ENCODE results near the gene MSRB2.
"Not testable (repeated sequence)": the region's sequence is repeated elsewhere in the genome, so short reads cannot be mapped to it uniquely, and the experiment has no call there.

The MSRB2 gene

DNA sequence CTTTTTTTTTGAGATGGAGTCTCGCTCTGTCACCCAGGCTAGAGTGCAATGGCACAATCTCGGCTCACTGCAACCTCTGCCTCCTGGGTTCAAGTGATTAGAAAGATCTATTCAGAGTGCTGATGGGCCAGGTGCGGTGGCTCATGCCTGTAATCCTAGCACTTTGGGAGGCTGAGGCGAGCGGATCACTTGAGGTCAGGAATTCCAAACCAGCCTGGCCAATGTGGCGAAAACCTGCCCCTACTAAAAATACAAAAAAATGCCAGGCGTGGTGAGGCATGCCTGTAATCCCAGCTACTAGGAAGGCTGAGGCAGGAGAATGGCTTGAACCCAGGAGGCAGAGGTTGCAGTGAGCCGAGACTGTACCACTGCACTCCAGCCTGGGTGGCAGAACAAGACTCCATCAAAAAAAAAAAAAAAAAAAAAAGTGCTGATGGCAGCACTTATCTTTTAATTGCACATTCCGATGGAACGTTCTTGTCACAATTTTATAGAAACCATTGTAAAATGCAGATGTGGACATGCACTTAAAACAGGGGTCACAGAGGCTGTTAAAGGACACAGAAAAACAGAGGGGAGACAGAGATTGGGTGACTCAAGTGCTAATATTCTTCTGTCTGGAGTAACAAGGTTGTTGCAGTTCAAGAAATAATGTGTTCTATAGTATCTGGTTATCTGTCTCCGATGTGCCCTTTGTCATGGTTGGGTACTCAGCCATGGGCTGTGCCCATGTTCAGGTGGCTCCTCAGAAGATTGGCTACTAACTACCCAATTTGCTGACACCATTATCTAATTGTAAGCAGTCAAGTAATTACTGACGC is 25.1 kb upstream of the MSRB2 start:
- DNase-seq = not testable (repeated sequence)

DNA sequence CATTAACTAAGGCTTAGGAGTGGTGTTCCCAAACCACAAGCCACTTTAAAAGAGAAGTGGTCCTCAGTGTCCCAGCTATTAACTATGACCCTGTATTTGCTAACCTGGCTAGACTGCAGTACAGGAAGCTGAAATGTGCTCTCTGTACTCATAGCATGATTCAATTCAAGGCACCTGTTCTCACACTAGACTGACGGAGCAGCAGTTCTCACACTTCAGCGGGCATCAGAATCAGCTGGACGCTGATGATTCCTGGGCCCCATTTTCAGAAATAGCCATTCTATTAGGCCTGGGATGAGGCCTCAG is 24.5 kb upstream of the MSRB2 start:
- no peak for DNase-seq

DNA sequence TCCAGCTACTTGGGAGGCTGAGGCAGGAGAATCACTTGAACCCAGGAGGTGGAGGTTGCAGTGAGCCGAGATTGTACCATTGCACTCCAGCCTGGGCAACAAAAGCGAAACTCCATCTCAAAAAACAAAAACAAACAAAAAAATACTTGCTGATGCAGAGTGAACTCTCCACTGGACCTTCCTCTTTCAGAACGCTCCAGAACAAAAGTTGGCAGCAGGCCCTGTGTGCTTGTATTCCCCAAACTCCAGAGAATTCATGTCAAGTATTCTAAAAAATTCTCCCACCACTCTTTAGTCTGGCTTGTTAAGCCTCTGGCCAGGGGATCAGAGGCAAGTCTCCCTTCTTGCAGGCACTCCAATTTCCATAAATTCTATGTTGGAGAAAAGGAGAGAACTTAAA is 22.8 kb upstream of the MSRB2 start:
- DNase-seq = not testable (repeated sequence)

DNA sequence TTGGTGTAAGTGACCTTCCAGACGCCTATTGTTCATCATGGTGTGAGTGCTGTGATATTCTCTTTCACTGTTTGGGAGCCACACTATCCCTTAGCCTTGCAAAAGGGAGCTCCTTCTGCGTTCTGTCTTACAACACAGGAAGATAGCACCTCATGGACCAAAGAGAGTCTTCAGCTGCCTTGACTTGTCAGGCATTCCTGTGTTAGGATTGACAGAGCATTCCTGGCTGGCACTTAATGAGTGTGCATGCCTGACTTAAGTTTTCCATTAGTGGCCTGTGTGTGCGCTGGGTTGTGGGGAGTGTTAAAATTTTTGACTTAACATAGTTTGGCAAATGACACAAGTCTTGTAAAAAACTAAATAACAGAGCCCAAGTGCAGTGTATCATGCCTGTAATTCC is 21.9 kb upstream of the MSRB2 start:
- DNase-seq = no peak

DNA sequence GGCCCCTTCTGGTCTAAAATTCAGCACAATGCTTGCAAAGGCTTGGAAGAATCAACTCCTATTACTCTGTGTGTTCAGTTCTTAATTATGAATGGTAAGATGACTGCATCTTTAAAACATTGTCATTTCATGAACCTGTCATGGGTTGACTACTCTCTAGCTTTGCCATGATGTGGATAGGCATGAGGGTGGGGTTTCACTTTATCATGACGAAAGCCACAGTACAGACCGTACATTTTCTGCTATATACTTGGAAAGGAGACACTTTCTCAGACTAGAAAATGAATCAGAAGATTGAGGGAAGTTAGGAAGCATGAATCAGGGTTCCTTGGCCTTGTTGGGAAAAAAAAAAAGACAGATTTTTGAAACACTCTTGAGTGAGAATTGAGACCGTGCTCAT is 19.7 kb upstream of the MSRB2 start:
- DNase-seq = no peak

DNA sequence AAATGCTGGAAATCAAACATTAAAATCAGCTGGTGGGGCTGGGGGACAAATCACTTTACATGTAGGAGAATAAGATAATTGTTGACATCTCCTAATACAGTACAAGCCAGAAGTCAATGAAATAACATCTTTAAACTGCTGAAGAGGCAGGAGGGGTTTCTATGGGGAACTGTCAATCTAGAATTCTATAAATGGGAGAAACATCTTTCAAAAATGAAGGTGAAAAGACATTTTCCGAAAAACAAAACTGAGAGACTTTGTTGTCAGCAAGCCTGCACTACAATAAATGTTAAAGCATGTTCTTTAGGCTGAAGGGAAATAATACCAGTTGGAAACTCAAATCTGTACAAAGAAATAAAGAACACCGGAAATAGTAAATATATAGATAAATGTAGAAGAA is 17.3 kb upstream of the MSRB2 start:
- no peak for DNase-seq

DNA sequence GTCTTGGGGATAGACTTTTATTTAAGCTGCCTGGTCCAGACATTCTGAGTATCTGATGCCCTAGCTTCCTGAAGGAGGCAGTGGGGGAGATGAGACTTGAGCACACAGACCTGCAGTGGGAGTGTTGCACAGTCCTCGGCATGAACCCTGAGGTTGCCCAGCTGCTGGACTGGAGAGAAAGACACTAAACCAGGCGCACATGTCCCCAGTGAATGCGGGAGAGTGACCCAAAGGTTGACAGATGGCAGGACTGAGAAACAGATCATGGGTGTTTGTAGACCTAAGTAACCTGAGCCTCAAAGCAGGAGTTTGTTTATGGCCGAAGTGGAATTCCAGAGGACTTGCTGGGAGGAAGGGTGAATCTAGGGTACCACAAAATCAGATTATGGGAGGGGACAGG is 15.7 kb upstream of the MSRB2 start:
- DNase-seq = no peak

DNA sequence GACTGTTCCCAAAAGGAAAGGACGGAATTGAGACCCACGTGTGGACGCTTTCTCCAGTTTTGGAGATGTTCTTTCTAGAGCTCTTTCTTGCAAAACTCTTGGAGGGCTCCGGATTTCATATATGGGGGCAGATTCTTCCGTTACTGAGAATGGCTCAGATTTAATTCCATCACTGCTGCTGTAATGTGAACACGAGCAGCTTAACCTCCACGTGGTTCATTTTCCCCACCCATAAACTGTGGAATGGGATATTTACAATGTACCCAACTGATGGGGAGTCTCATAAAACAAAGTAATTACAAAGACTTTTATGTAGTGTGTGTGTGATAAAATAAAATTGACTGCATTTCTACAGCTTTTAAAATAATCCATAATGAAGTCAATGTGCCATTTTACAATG is 15.1 kb upstream of the MSRB2 start:
- DNase-seq = no peak

DNA sequence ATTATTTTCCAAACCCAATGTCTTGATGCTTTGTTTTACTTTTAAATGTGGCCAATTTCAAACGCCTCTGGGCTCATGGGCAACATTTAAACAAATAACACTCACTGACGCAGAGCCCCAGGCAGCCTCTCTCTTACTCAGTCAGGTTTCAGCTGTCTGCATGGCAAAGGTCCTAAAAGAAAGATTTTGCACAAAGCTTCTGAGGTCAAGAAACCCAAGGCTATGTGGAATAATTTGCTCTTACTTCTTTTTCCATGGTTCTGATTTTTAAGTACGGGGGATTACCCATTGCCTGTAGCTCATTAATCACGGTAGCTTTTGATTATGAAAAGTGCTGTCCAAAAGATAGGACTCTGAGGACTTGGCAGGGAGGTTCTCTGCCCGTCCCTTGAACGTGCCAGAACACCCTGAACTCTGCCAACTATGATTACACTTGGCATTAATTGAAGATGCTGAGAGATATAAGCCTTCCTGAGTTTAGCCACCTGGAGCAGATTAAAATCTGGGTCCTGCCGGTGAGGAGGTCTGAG is 14.1 kb upstream of the MSRB2 start:
- DNase-seq = no peak

DNA sequence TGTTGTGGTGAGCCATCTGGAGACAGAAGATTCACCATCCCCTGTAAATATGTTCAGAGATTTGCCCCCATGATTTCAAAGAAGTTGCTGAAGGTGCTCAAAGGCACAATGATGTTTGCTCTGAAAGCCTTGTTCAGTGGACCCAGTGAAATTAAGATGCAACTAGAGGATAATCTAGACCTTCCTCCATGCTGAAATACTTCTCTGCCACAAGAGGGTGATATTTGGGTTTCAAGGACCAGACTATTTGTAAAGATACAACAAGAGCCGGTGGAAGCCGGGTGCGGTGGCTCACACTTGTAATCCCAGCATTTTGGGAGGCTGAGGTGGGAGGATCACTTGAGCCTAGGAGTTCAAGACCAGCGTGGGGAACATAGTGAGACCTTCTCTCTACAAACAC is 13.5 kb upstream of the MSRB2 start:
- DNase-seq = no peak

DNA sequence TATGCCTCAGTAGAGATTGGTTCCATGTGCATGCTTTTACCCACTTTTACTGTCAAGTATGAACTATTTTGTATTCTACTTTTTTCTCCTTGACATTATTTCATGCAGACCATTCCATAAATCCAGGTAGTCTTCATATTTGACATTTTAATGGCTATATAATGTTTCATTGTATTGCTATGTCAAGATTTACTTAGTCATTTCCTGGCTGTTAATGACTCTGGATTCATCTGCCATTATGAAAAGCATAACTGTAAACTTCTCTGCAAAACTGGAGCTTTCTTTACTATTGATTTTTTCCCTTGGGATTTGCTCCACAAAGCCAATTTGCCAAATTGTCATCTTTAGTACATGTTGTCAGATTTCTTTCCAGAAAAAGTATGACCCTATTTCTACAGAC is 6.8 kb upstream of the MSRB2 start:
- no peak for DNase-seq

DNA sequence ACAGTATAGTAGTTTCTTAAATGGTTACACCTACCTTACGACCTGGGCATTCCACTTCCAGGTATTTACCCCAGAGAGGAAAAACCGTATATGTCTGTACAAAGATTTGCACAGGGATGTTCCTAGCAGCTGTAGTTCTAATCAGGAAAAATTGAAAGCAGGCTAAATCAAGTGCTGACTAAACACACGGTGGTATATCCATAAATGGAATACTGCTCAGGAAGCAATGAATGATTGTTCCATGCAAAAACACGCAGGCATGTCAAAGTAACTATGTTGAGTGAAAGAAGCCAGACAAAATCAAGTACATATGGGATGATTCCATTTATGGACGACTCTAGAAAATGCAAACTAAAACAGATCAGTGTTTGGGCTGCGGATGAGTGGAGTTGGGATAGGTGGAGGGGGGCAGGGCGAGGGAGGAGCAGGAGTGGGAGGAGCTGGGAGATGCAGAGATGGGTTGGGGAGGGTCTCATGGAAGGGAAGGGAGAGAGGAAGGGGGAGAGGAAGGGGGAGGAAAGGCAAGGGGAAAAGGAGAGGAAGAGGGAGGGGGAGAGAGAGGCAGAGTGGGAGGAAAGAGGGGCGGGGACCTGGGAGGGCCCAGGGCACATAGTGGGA is 484 bp upstream of the MSRB2 start:
- no peak for DNase-seq

DNA sequence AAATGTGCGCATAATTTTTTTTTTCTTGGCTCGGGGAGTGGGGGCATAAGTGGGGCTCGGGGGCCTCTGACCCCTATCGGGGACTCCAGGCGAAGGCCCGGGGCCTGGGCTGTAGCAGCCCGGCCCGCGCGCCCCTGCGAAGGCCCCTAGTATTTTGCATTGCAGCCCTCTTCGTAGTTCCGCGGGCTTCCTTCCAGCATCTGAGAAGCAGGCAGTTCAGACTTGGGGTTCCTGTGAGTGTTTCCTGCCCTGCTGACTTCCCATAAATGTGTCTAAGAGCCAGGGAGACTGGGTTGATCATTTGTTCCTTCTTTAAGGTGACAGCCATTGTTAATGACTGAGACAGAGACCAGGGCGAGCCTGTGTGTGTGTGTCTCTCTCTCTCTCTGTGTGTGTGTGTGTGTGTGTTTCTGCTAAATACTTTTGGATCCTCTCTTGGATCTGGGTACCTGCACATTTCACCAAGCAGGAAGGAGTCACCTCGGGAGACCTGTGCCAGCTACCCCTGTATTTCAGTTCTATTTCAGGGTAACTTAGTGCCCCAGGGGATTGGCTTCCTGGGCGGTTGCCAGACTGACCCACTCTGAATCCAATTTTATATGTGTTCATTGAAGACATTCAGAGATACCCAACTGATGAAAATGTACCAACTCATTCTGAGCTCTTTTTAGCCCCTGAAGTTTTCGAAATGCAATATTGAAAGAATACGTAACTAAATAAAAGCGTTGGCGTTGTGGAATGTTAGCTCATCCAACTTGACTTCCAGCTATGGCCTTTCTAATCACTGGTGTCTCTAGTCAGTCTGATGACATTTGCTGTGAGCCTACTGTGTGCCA is 805 bp downstream of the MSRB2 start:
- peak; percentile 61 to 75 for DNase-seq

DNA sequence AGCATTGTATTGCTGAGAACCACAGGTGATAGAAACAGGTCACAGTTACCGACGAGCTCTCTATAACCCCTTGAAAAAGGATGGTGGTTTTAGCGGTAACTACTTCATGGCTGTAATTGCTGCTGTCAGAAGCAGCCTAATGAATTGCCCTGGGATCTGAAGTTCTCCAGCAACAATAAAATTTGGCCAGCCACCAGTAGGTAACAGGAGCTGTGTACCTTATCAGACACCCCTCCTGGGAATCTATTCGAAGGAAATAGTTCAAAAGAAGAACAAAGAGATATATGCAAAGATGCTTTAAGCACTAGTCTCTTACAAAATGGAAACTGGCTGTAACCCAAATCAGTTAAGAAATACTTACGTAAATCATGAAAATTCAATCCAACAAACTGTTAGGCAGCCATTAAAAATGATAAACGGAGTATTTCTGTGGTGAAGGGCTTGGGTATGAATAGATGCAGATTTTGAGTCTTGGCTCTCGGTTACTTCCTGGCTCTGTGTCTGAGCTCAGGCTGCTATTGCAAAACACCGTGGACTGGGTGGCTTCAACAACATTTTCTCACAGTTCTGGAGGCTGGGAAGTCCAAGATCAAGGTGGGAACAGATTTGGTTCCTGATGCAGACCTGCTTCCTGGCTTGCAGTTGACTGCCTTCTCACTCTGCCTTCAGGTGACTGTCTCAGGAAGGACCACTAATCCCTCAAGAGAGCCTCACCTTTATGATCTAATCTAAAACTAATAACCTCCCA is 1.6 kb downstream of the MSRB2 start:
- DNase-seq = no peak

DNA sequence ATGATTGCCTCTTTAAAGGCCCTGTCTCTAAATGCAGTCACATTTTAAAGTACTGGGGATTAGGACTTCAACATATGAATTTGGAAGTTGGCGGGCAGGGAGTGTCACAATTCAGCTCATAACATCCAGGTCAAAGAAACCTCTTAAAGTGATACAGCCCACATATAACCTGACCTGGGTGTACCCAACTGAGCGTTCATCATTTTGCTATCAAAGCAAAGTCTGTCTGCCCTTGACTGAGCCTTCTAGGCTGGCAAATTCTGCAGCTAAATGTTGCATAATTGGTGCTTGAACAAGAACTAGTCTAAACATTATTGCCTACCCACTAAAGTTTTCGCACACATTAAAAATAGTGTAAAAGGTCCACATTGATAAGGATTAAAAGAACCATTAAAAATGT is 3.7 kb downstream of the MSRB2 start:
- DNase-seq = no peak

DNA sequence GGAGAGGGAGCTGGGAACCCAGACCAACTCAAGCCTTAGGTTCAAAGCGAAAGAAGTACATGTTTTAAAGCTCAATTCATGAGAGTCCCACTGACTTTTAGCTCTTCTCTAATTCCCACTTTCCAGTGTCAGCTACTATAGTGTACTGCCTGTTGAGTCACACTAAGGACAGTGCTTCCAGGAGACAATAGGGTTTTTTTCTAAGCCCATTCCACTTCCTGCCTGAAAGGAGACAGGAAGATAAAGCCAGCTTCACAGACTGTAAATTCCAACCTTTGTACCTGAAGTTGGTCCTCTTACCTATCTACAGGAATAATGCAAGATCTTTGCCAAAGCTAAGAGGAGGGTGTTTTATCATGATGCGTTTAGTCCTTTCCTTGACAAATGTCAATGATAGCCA is 4.4 kb downstream of the MSRB2 start:
- DNase-seq = no peak

DNA sequence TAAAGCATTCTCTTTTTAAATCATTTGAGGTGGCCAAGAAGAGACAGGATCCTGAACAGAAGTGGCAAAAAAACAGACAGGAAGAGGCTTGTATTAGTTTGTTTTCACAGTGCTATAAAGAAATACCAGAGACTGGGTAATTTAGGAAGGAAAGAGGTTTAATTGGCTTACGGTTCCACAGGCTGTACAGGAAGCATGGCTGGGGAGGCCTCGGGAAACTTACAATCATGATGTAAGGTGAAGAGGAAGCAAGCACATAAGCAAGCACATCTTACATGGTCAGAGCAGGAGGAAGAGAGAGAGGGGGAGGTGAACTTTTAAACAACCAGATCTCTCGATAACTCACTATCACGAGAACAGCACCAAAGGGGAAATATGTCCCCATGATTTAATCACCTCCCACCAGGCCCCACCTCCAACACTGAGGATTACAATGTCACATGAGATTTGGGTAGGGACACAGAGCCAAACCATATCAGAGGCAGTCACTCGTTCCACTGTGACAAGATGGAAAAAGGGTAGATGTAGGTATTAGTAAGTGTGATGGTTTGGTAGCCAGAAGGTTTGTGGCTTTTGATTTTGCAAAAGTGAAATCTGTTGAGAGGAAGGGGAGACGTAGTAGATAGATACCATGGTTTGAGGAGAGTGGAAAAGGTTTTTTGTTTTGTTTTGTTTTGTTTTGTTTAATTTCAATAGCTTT is 5.1 kb downstream of the MSRB2 start:
- no peak for DNase-seq

DNA sequence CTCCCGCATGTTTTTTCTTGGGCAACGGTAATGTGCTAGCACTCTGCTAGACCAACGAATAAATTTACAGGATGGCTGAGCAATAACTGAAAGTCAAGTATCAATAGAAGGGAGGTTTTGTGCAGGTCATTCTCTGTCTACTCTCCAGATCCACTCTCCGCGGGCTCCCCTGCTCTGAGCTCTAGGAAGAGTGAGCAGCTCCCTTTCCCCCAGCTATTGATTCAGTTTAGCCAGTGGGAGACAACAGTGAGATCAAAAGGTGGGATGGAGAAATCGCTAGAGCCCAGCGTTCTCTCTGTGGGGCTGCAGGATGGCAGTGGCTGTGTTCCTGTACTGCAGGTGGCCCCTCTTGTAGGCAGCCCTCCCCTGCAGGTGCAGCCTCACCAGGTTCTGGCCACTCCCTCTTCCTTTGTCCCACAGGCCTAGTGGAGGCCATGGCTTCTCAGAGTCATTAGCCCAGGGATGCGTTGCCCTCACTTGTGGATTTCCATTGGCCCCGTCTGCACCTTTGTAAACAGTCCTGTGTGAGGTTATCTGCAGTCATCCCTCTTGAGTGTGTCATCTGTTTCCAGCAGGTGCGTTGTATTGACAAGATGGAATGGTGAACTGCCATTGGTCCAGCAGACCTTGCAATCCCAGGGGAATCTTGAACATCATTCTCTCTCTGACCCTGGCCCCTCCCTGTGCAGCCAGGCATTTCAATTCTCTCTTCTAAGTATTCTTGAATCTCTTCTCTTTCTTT is 11.1 kb downstream of the MSRB2 start:
- DNase-seq = no peak

DNA sequence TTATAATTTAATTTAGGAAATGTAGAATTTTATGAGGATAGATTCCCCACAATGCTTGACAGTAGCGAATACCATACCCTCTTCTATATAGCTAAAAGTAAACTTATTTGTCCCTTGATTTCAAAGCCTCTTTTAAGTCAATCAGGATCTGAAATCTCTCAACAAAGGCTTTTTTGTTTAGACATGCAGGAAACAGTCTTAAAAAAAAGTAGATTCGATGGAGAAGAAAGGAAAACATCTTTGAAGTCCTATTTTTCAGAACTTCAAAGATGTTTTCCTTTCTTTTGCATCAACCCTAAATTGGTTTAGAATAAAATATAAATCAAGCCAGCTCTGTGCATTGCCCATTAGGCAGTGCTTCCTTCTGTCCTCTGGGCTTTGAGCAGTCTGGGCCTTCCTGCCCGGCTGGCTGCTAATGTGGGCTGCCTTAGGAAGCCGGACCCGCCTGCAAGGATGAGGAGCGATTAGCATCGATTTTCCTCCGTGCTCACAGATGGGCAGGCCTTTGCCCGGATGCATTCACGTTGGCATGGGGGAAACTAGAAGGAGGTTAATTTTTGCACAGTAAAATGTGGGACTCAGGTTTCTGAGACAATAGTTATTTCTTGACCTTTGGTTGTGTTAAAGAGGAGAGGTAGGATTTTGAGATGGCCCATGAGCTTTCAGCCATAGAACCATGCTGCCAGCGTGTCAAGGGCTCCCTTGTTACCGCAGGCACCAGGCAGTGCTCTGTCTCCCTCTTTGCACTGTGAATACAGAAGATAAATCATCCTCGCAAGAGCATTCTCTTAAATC is 15.5 kb downstream of the MSRB2 start:
- no peak for DNase-seq

DNA sequence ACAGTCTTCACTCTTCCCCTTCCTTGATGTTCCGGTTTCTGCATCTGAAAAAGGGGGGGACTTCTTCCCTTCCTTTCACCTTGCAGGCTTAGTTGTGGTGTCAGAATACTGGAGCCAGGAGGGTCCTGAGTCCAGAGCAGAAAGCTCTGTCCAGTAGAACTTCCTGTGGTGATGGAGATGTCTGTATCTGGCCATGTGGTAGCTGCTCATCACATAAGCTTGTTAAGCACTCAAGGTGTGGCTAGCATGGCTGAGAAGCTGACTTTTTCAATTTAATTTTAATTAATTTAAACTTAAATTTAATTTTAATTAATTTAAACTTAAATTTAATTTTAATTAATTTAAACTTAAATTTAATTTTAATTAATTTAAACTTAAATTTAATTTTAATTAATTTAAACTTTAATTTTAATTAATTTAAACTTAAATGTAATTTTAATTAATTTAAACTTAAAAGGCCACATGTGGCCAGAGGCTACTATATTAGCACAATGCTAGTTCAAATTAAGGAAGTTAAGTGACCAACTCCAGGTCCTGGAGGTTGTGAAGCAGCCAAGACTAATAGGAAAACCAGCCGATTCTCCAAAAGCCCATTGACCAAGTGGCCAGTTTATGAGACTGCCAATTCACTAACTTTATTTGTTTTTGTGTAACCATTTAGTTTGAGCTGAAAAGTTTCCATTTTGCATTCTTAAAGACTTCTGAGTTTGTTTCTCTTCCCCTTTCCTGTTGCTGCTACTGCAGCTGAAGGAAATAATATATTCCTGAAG is 16.3 kb downstream of the MSRB2 start:
- no peak for DNase-seq
